HepG2 (cell line): ENCODE data around the gene ABCB6. TPM values are rescaled to one million over a fixed set of nuclear protein-coding genes. Genes with fewer than 3 reads are reported as not detected.

Source experiments
- CENPBD1 ChIP-seq: sonication (generic); formaldehyde crosslinking; IDR thresholded peaks from 2 replicates; pipeline ENCODE4 v1.8.0; 2022; ENCODE audit warnings: missing genetic modification reagents, low read depth, mild to moderate bottlenecking, borderline replicate concordance
- FOXO1 ChIP-seq: sonication (generic); formaldehyde crosslinking; IDR thresholded peaks from 2 replicates; pipeline ENCODE4 v1.4.0; 2020; ENCODE audit warnings: missing genetic modification reagents
- GABPA ChIP-seq, 2 experiments: IDR thresholded peaks; 2 replicates each; pipeline ENCODE4 v1.6.1; 2011 to 2016; ENCODE audit warnings: low read depth in 2 of 2, low read length in 1 of 2, missing biosample characterization in 1 of 2, missing genetic modification characterization in 1 of 2
- KAT8 ChIP-seq: IDR thresholded peaks from 2 replicates; pipeline ENCODE4 v1.6.1; 2016; ENCODE audit warnings: missing genetic modification reagents, missing compliant biosample characterization
- MAFK ChIP-seq, 2 experiments: IDR thresholded peaks in 1 of 2; conservative IDR thresholded peaks in 1 of 2; 2 replicates each; pipeline ENCODE4 v1.6.1; 2011; ENCODE audit warnings: improper control_type of control experiment in 2 of 2, low read length in 2 of 2
- MBNL3 ChIP-seq: fragments of 250-450 bp; sonication (Bioruptor Pico); conservative IDR thresholded peaks from 2 replicates; pipeline ENCODE4 v1.8.0; 2022; ENCODE audit warnings: mild to moderate bottlenecking, inconsistent platforms
- MTF2 ChIP-seq: sonication (generic); formaldehyde crosslinking; IDR thresholded peaks from 2 replicates; pipeline ENCODE4 v1.5.0; 2020; ENCODE audit warnings: missing genetic modification reagents, borderline replicate concordance
- NFYC ChIP-seq: IDR thresholded peaks from 2 replicates; pipeline ENCODE4 v1.6.1; 2016; ENCODE audit warnings: missing genetic modification reagents, missing compliant biosample characterization
- SAP130 ChIP-seq: IDR thresholded peaks from 2 replicates; pipeline ENCODE4 v1.6.1; 2016; ENCODE audit warnings: low read depth
- SCMH1 ChIP-seq: sonication (generic); formaldehyde crosslinking; IDR thresholded peaks from 2 replicates; pipeline ENCODE4 v1.9.0; 2021; ENCODE audit warnings: missing genetic modification reagents, mild to moderate bottlenecking, borderline replicate concordance
- SNAPC2 ChIP-seq: sonication (generic); formaldehyde crosslinking; IDR thresholded peaks from 2 replicates; pipeline ENCODE4 v1.8.1; 2022; ENCODE audit warnings: mild to moderate bottlenecking, missing genetic modification reagents
- TBP ChIP-seq: sonication (generic); formaldehyde crosslinking; IDR thresholded peaks from 2 replicates; pipeline ENCODE4 v1.5.0; 2020; ENCODE audit warnings: missing genetic modification reagents
- ZBED4 ChIP-seq: sonication (generic); formaldehyde crosslinking; IDR thresholded peaks from 2 replicates; pipeline ENCODE4 v1.4.0; 2020; ENCODE audit warnings: missing genetic modification reagents, borderline replicate concordance
- ZMYM3 ChIP-seq: sonication (generic); formaldehyde crosslinking; IDR thresholded peaks from 2 replicates; pipeline ENCODE4 v1.5.1; 2020; ENCODE audit warnings: mild to moderate bottlenecking, missing genetic modification reagents
- ZNF101 ChIP-seq: sonication (generic); formaldehyde crosslinking; IDR thresholded peaks from 2 replicates; pipeline ENCODE4 v1.4.0; 2020; ENCODE audit warnings: mild to moderate bottlenecking, low read depth, missing genetic modification reagents, borderline replicate concordance
- ZNF234 ChIP-seq: sonication (generic); formaldehyde crosslinking; conservative IDR thresholded peaks from 2 replicates; pipeline ENCODE4 v1.5.1; 2020; ENCODE audit warnings: mild to moderate bottlenecking, missing genetic modification reagents
- ZNF263 ChIP-seq: sonication (generic); formaldehyde crosslinking; IDR thresholded peaks from 2 replicates; pipeline ENCODE4 v1.4.0; 2020; ENCODE audit warnings: missing genetic modification reagents
- ZNF30 ChIP-seq: sonication (generic); formaldehyde crosslinking; IDR thresholded peaks from 2 replicates; pipeline ENCODE4 v1.5.0; 2020; ENCODE audit warnings: mild to moderate bottlenecking, missing genetic modification reagents
- ZNF501 ChIP-seq: sonication (generic); formaldehyde crosslinking; IDR thresholded peaks from 2 replicates; pipeline ENCODE4 v1.5.1; 2020; ENCODE audit warnings: mild to moderate bottlenecking, moderate library complexity, missing genetic modification reagents
- ZNF564 ChIP-seq: sonication (generic); formaldehyde crosslinking; IDR thresholded peaks from 2 replicates; pipeline ENCODE4 v1.8.1; 2023; ENCODE audit warnings: mild to moderate bottlenecking, missing genetic modification reagents
- ZNF652 ChIP-seq: IDR thresholded peaks from 2 replicates; pipeline ENCODE4 v1.6.1; 2016; ENCODE audit warnings: low read depth, borderline replicate concordance
- ZNF674 ChIP-seq: sonication (generic); formaldehyde crosslinking; IDR thresholded peaks from 2 replicates; pipeline ENCODE4 v1.5.0; 2020; ENCODE audit warnings: low read depth, mild to moderate bottlenecking, missing genetic modification reagents
- ZNF773 ChIP-seq: sonication (generic); formaldehyde crosslinking; IDR thresholded peaks from 2 replicates; pipeline ENCODE4 v1.4.0; 2020; ENCODE audit warnings: missing genetic modification reagents, borderline replicate concordance
- ZNF800 ChIP-seq: sonication (generic); formaldehyde crosslinking; IDR thresholded peaks from 2 replicates; pipeline ENCODE4 v1.4.0; 2020; ENCODE audit warnings: missing genetic modification reagents
- polyA plus RNA-seq, 8 experiments: library from polyadenylated mRNA; depleted of rRNA in 3 of 8; stranded (reverse) in 7 of 8; unstranded in 1 of 8; fragments of >200 nt; fragmentation: Illumina TruSeq in 4 of 8; extraction: Trizol in 4 of 8; gene quantifications; 2 replicates each; pipeline versions ENCODE4 v1.2.1 to v1.2.3, GENCODE V29; 2011 to 2016; ENCODE audit warnings: low read depth in 4 of 8, missing spikeins in 1 of 8, mixed read lengths in 1 of 8; ENCODE audit not compliant: insufficient read depth in 1 of 8
- total RNA-seq, 5 experiments: library from RNA; depleted of rRNA; stranded (reverse); fragments of >200 nt; fragmentation: Illumina TruSeq; extraction: Trizol; gene quantifications; 2 replicates each; pipeline ENCODE4 v1.2.3, GENCODE V29; 2016; ENCODE audit warnings: low read depth in 1 of 5

ABCB6 gene
- total and polyA plus RNA-seq, 2 of the 13 experiments (the other 11 are each of a cell fraction or from before 2014, with no cell fraction given), result 91.1 to 137 TPM

- no peak; the same call in 1 of the 2 replicates for TF ChIP-seq NFYC (CRISPR knock-in tag)
- peak; percentile 94 for TF ChIP-seq ZNF564 (CRISPR knock-in tag)
- TF ChIP-seq GABPA (IDR thresholded peaks at IDR 0.05; ENCODE audit: low read depth, low read length), result no peak
- TF ChIP-seq GABPA (CRISPR knock-in tag; IDR thresholded peaks at IDR 0.05; ENCODE audit: low read depth), result peak; percentile 81
- TF ChIP-seq ZNF30, result peak; percentile 95; the same call in 1 of the 2 replicates
- peak; percentile 95 for TF ChIP-seq ZNF501 (CRISPR knock-in tag)
- peak; percentile 94 for TF ChIP-seq KAT8 (CRISPR knock-in tag)
- TF ChIP-seq ZNF800, result peak; percentile 86; the same call in 1 of the 2 replicates
- peak; percentile 76 for TF ChIP-seq ZNF263 (CRISPR knock-in tag)
- peak; percentile 74 for TF ChIP-seq ZMYM3 (CRISPR knock-in tag)
- TF ChIP-seq MAFK (conservative IDR thresholded peaks at IDR 0.05 in 1 of 2, IDR thresholded peaks at IDR 0.05 in 1 of 2; ENCODE audit: low read length in 2 of 2), result 0 out of 4 replicates have a peak, but pooled peaks of 1 of the 2 experiments have one; percentile 13
- no peak; the same call in 1 of the 2 replicates for TF ChIP-seq ZNF652 (CRISPR knock-in tag)
- no peak for TF ChIP-seq CENPBD1 (CRISPR knock-in tag)
- TF ChIP-seq ZNF234 (CRISPR knock-in tag), result peak; percentile 98
- TF ChIP-seq SNAPC2, result peak; percentile 82; the same call in 1 of the 2 replicates
- peak; percentile 98; the same call in 1 of the 2 replicates for TF ChIP-seq ZNF101 (CRISPR knock-in tag)
- peak; percentile 99 for TF ChIP-seq TBP (CRISPR knock-in tag)
- peak; percentile 66; the same call in 1 of the 2 replicates for TF ChIP-seq ZNF773 (CRISPR knock-in tag)
- peak; percentile 95 for TF ChIP-seq ZBED4
- peak; percentile 60; the same call in 1 of the 2 replicates for TF ChIP-seq MTF2 (CRISPR knock-in tag)
- TF ChIP-seq SCMH1, result no peak
- peak; percentile 98; the same call in 1 of the 2 replicates for TF ChIP-seq ZNF674 (CRISPR knock-in tag)
- TF ChIP-seq MBNL3, result no peak
- TF ChIP-seq FOXO1 (CRISPR knock-in tag), result peak; percentile 84
- TF ChIP-seq SAP130 (CRISPR knock-in tag), result peak; percentile 98
Measured at GRCh38 chr2:219176818-219177551, 41.8 kb downstream of the ABCB6 start, which contains the start of gene CNPPD1 (continued).
